MM.1S (cell line): ENCODE measurements around the gene HYOU1.

Experiments
- EZH2 ChIP-seq: fragments of 300-600 bp; sonication (generic); optimal IDR thresholded peaks from 2 replicates; pipeline ENCODE3; 2017; ENCODE audit warnings: low read depth, mild to moderate bottlenecking, antibody characterized with exemption, low read length, mixed read lengths
- EZH2phosphoT487 ChIP-seq: fragments of 300-600 bp; sonication (generic); IDR thresholded peaks from 2 replicates; pipeline ENCODE4 v1.6.1; 2018; ENCODE audit warnings: antibody characterized with exemption, low read length
- TF ChIP-seq, protein P1 (sequence below): fragments of 300-600 bp; sonication (generic); IDR thresholded peaks from 2 replicates; pipeline ENCODE4 v1.5.1; 2016; ENCODE audit warnings: antibody characterized with exemption, low read length, mixed read lengths

DNA sequence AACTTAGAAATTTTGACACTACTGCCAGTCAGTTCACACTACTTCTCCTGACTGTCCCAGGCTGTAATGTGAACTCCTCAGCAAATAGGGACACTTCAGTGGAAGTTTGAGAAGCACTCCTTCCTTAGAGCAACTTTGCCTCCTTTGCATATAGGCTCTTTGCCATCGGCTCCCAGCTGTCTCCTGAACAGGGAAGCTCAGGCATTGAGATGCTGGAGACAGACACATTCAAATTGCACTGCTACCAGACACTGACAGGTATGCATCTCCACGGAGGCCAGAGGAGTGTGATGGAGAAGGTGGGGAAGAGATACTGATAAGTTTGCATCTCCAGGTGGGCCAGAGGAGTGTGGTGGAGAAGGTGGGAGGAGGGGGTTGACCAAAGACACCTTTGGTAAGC, 37.0 kb downstream of the HYOU1 start:
- TF ChIP-seq, protein P1, sequence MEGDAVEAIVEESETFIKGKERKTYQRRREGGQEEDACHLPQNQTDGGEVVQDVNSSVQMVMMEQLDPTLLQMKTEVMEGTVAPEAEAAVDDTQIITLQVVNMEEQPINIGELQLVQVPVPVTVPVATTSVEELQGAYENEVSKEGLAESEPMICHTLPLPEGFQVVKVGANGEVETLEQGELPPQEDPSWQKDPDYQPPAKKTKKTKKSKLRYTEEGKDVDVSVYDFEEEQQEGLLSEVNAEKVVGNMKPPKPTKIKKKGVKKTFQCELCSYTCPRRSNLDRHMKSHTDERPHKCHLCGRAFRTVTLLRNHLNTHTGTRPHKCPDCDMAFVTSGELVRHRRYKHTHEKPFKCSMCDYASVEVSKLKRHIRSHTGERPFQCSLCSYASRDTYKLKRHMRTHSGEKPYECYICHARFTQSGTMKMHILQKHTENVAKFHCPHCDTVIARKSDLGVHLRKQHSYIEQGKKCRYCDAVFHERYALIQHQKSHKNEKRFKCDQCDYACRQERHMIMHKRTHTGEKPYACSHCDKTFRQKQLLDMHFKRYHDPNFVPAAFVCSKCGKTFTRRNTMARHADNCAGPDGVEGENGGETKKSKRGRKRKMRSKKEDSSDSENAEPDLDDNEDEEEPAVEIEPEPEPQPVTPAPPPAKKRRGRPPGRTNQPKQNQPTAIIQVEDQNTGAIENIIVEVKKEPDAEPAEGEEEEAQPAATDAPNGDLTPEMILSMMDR, result no peak
- TF ChIP-seq EZH2 (no peak), EZH2phosphoT487 (no peak)
